SH-SY5Y (cell line): ENCODE results near the gene PPFIBP2.

Experiments used
- GATA2 ChIP-seq: IDR thresholded peaks from 2 replicates; pipeline ENCODE4 v1.6.1; 2011; ENCODE audit warnings: mild to moderate bottlenecking, low read depth, low read length
- GATA3 ChIP-seq: IDR thresholded peaks from 2 replicates; pipeline ENCODE4 v1.6.1; 2011; ENCODE audit warnings: low read depth, mild to moderate bottlenecking, low read length, moderate library complexity

DNA sequence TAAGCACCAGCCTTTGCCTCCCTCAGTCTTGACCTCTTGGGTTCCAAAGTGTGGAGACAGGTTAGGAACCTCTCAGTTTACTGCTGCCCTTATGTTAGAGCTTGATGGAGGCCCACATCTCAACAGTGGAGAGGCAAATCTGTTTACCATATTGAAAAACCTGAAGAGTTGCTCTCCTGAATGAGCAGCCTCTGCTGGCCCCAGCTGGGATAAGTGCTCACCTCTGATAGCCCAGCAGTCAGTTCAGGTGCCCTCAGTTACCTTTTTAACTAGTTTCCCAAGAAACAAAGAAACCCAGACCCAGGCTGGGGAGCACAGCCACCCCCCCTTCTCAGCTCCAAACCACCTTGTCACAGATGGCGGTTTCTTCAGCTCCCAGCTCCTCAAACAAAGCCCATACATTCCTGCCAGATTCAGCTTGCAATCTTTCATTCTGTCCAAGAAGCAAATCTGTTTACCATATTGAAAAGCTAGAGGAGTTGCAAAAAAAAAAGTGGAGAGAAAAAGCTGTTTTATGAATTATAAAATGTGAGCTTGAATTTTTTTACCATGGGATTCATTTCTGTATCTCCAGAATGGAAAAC, 57.2 kb downstream of the PPFIBP2 start:
- no peak for TF ChIP-seq GATA3
- TF ChIP-seq GATA2: no peak
